Astrocyte (in vitro differentiated cells and primary cell): ENCODE data around the gene PHLDA2. TPM values are rescaled to one million over a fixed set of nuclear protein-coding genes. Genes with fewer than 3 reads are reported as not detected.

Experiments
- DNase-seq: peaks from one replicate; pipeline ENCODE4 v3.0.0-alpha.2; 2010; ENCODE audit warnings: low read depth
- FAIRE-seq: peaks from 2 replicates; lab custom pipeline; 2011; peaks lifted over from hg19 to GRCh38; lab: Jason Lieb, UNC
- H2AFZ ChIP-seq: 2 replicates; pipeline ENCODE4 v1.6.0; 2012; ENCODE audit warnings: low read depth, low read length, inconsistent platforms
- H3K27ac ChIP-seq: 2 replicates; pipeline ENCODE4 v1.5.1; 2011; ENCODE audit warnings: low read depth, low read length, inconsistent platforms
- H3K27me3 ChIP-seq: 2 replicates; pipeline ENCODE4 v1.6.0; 2011; ENCODE audit warnings: low read length, inconsistent platforms; ENCODE audit not compliant: insufficient read depth
- H3K36me3 ChIP-seq: 2 replicates; pipeline ENCODE4 v1.5.1; 2011; ENCODE audit warnings: low read length, inconsistent platforms; ENCODE audit not compliant: insufficient read depth
- H3K4me1 ChIP-seq: 2 replicates; pipeline ENCODE4 v1.5.1; 2011; ENCODE audit warnings: low read length, inconsistent platforms; ENCODE audit not compliant: insufficient read depth
- H3K4me2 ChIP-seq: 2 replicates; pipeline ENCODE4 v1.6.0; 2012; ENCODE audit warnings: low read length, inconsistent platforms
- H3K4me3 ChIP-seq: 2 replicates; pipeline ENCODE4 v1.5.1; 2011; ENCODE audit warnings: low read depth, mild to moderate bottlenecking, low read length, inconsistent platforms; ENCODE audit not compliant: insufficient read depth
- H3K79me2 ChIP-seq: 2 replicates; pipeline ENCODE4 v1.6.0; 2012; ENCODE audit warnings: mild to moderate bottlenecking, low read length, inconsistent platforms; ENCODE audit not compliant: insufficient read depth
- H3K9ac ChIP-seq: 2 replicates; pipeline ENCODE4 v1.6.0; 2012; ENCODE audit warnings: mild to moderate bottlenecking, low read length, inconsistent platforms
- H3K9me3 ChIP-seq: 2 replicates; pipeline ENCODE4 v1.5.1; 2012; ENCODE audit warnings: low read depth, mild to moderate bottlenecking, low read length, inconsistent platforms; ENCODE audit not compliant: insufficient read depth
- H4K20me1 ChIP-seq: 2 replicates; pipeline ENCODE4 v1.6.0; 2012; ENCODE audit warnings: low read length, inconsistent platforms; ENCODE audit not compliant: insufficient read depth
- H3K27ac Mint-ChIP-seq: one replicate; pipeline ENCODE4 v1.8.0; 2021; ENCODE audit warnings: mild to moderate bottlenecking, mixed read lengths; ENCODE audit not compliant: unreplicated experiment
- H3K27me3 Mint-ChIP-seq: one replicate; pipeline ENCODE4 v1.8.0; 2021; ENCODE audit warnings: low read depth, mixed read lengths; ENCODE audit not compliant: unreplicated experiment
- H3K36me3 Mint-ChIP-seq: one replicate; pipeline ENCODE4 v1.8.0; 2021; ENCODE audit warnings: low read depth, mixed read lengths; ENCODE audit not compliant: unreplicated experiment
- H3K4me1 Mint-ChIP-seq: one replicate; pipeline ENCODE4 v1.8.0; 2021; ENCODE audit warnings: low read depth, mixed read lengths; ENCODE audit not compliant: unreplicated experiment
- H3K4me3 Mint-ChIP-seq: one replicate; pipeline ENCODE4 v1.8.0; 2021; ENCODE audit warnings: mild to moderate bottlenecking, moderate library complexity, mixed read lengths; ENCODE audit not compliant: unreplicated experiment
- H3K9me3 Mint-ChIP-seq: one replicate; pipeline ENCODE4 v1.8.0; 2021; ENCODE audit warnings: mild to moderate bottlenecking, mixed read lengths; ENCODE audit not compliant: unreplicated experiment
- EZH2 ChIP-seq: IDR thresholded peaks from 2 replicates; pipeline ENCODE4 v1.6.1; 2012; ENCODE audit warnings: mild to moderate bottlenecking, low read length, inconsistent platforms; ENCODE audit not compliant: insufficient read depth
- total RNA-seq: library from RNA; stranded (reverse); gene quantifications from 2 replicates; pipeline ENCODE4 v1.2.1, GENCODE V29; 2021
- TF ChIP-seq, protein P1 (sequence below): IDR thresholded peaks from 2 replicates; pipeline ENCODE4 v1.5.1; 2011; ENCODE audit warnings: low read depth, mild to moderate bottlenecking, inconsistent platforms, low read length, moderate library complexity; ENCODE audit not compliant: insufficient read depth

PHLDA2 gene
- total RNA-seq, 1 donor from 2014 or later = 78.8 TPM

DNA sequence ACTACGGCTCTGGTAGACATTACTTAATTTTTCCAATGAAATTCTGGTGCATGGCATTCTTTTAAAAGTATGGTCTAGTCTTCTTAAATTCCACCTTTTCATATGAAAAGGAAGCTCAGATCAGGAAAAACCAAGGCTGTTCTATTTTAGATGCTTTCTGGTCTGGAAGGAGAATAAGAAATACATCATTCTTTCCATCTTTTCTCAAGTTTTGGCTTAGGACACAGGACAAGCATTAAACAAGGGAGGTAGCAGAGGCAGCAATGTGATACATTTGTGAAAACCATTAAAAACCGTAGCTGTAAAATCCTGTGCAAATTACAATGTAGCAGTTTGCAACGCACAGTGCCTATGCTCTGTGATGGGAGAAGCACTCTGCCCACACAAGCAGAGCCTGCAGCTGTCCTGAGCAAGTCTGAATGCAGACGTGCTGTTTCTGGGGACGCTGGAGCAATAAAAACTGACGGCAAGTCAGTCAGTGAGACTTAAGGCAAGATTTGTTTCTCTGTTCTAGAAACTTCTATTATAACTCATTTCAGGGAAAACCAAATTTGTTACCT lies 39.2 kb upstream of the PHLDA2 start:
- peaks cover 29% of the 10 kb centered on the region for H3K36me3 Mint-ChIP-seq
- TF ChIP-seq, protein P1, sequence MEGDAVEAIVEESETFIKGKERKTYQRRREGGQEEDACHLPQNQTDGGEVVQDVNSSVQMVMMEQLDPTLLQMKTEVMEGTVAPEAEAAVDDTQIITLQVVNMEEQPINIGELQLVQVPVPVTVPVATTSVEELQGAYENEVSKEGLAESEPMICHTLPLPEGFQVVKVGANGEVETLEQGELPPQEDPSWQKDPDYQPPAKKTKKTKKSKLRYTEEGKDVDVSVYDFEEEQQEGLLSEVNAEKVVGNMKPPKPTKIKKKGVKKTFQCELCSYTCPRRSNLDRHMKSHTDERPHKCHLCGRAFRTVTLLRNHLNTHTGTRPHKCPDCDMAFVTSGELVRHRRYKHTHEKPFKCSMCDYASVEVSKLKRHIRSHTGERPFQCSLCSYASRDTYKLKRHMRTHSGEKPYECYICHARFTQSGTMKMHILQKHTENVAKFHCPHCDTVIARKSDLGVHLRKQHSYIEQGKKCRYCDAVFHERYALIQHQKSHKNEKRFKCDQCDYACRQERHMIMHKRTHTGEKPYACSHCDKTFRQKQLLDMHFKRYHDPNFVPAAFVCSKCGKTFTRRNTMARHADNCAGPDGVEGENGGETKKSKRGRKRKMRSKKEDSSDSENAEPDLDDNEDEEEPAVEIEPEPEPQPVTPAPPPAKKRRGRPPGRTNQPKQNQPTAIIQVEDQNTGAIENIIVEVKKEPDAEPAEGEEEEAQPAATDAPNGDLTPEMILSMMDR = no peak
- TF ChIP-seq EZH2 = no peak
- FAIRE-seq = no peak

DNA sequence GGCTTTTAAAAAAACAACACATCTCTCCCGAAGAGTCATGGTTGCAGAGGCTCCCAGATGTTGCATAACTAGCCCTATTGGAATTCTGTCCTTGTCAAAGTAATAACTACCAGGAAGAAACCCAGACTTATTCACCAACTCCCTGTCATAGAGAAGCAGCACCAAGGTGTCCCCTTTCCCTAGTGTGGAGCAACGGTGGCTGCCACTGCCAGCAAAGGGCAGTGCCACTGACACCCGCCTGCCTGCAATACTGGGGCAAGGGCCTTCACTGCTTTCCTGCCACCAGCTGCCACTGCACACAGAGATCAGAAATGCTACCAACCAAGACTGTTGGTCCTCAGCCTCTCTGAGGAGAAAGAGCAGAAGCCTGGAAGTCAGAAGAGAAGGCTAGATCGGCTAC lies 35.6 kb upstream of the PHLDA2 start:
- H3K27ac Mint-ChIP-seq = no peak overlapping the region
- FAIRE-seq (no peak), DNase-seq (no peak)
- Histone ChIP-seq H3K9ac (no peak overlapping the region), H4K20me1 (peaks cover 69% of the 10 kb centered on the region), H3K27ac (no peak overlapping the region), H3K9me3 (no peaks in the 10 kb centered on the region), H3K27me3 (no peaks in the 10 kb centered on the region), H2AFZ (no peak overlapping the region), H3K79me2 (peaks cover 86% of the 10 kb centered on the region), H3K4me2 (no peak overlapping the region), H3K4me3 (no peak overlapping the region), H3K4me1 (peaks cover 5% of the 10 kb centered on the region), H3K36me3 (peaks cover 66% of the 10 kb centered on the region)
- peaks cover 3% of the 10 kb centered on the region for H3K9me3 Mint-ChIP-seq
- H3K27me3 Mint-ChIP-seq = no peaks in the 10 kb centered on the region
- no peaks in the 10 kb centered on the region for H3K4me1 Mint-ChIP-seq
- TF ChIP-seq EZH2 = no peak
- TF ChIP-seq, protein P1 = no peak
- peaks cover 36% of the 10 kb centered on the region for H3K36me3 Mint-ChIP-seq
- no peak overlapping the region for H3K4me3 Mint-ChIP-seq

More for the DNA sequence above, 39.2 kb upstream of the PHLDA2 start:
- no peak overlapping the region for H3K4me3 ChIP-seq
- no peak overlapping the region for H3K9ac ChIP-seq
- H2AFZ ChIP-seq = no peak overlapping the region
- peaks cover 75% of the 10 kb centered on the region for H3K79me2 ChIP-seq
- peaks cover 82% of the 10 kb centered on the region for H3K36me3 ChIP-seq
- H3K4me1 Mint-ChIP-seq = no peaks in the 10 kb centered on the region
- no peak overlapping the region for H3K4me2 ChIP-seq
- DNase-seq = no peak
- no peaks in the 10 kb centered on the region for H3K27me3 Mint-ChIP-seq
- H3K9me3 Mint-ChIP-seq = no peaks in the 10 kb centered on the region
- no peaks in the 10 kb centered on the region for H3K4me1 ChIP-seq
- no peak overlapping the region for H3K4me3 Mint-ChIP-seq
- peaks cover 67% of the 10 kb centered on the region for H4K20me1 ChIP-seq
- H3K9me3 ChIP-seq = no peaks in the 10 kb centered on the region
- no peak overlapping the region for H3K27ac Mint-ChIP-seq
- H3K27me3 ChIP-seq = no peaks in the 10 kb centered on the region
- no peak overlapping the region for H3K27ac ChIP-seq

DNA sequence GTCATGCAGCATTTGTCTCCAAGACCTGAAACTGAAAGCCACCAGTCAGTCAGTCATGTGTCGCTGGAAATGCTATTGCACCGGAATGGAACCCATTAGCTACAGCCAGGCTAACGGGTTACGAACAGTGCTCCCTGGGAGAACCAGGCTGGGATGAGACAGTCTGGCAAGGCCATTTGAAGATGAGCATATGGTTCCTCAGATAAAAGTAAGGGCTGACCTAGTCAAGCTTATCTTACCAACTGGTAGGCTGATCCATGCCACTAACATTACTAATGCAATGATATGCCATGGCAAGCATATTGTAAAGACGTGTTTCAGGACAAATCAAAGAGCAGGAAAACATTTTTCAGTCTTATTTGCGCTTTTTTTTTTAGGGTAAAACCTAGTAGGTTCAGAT lies 34.5 kb upstream of the PHLDA2 start:
- H3K9me3 ChIP-seq = no peaks in the 10 kb centered on the region
- no peak overlapping the region for H3K4me2 ChIP-seq
- Mint-ChIP-seq H3K27ac (no peak overlapping the region), H3K9me3 (peaks cover 3% of the 10 kb centered on the region), H3K4me1 (peaks cover 9% of the 10 kb centered on the region), H3K27me3 (no peaks in the 10 kb centered on the region), H3K36me3 (peaks cover 37% of the 10 kb centered on the region), H3K4me3 (no peak overlapping the region)
- TF ChIP-seq EZH2 = no peak
- no peak overlapping the region for H3K27ac ChIP-seq
- H3K27me3 ChIP-seq = no peaks in the 10 kb centered on the region
- H4K20me1 ChIP-seq = peaks cover 64% of the 10 kb centered on the region
- H3K4me3 ChIP-seq = no peak overlapping the region
- peaks cover 65% of the 10 kb centered on the region for H3K36me3 ChIP-seq
- peaks cover 5% of the 10 kb centered on the region for H3K4me1 ChIP-seq
- H2AFZ ChIP-seq = no peak overlapping the region
- no peak for DNase-seq
- H3K9ac ChIP-seq = no peak overlapping the region
- FAIRE-seq = no peak
- peaks cover 83% of the 10 kb centered on the region for H3K79me2 ChIP-seq
